ENCODE results near the gene ANKMY2.
"Not testable (repeated sequence)": the region's sequence is repeated elsewhere in the genome, so short reads cannot be mapped to it uniquely, and the experiment has no call there.

GRCh38 chr7:16678645-16679566 lies 33.4 kb upstream of the ANKMY2 start:
- not testable (repeated sequence) for TF ChIP-seq CTCF (conservative IDR thresholded peaks at IDR 0.05); ZFX (IDR thresholded peaks at IDR 0.05)

All from C4-2B (cell line).